HepG2 (cell line): ENCODE results near the gene LYRM7. TPM values are rescaled to one million over a fixed set of nuclear protein-coding genes. Genes with fewer than 3 reads are reported as not detected.

Source experiments
- ATAC-seq: fragments of 200-7000 bp; cut with Tn5 transposase; 3 replicates; pipeline ENCODE4 v1.9.1; 2020; ENCODE audit warnings: mild to moderate bottlenecking, moderate library complexity
- BruUV-seq: library from RNA; stranded (reverse); fragments of 400-500 nt; replicated peaks from 2 replicates; lab custom pipeline; 2021; lab: Mats Ljungman, UMichigan
- CTCF ChIA-PET: fragments of 300-600 bp; formaldehyde crosslinking; extraction: SDS; loops from one replicate; lab custom pipeline; 2021; ENCODE audit warnings: low total read pairs, inconsistent platforms, low intra/inter-chr PET ratio; lab: Yijun Ruan, JAX
- POLR2A ChIA-PET: fragments of 350-600 bp; sonication (Branson Sonifier 250); formaldehyde crosslinking; loops from one replicate; lab custom pipeline; 2020; ENCODE audit warnings: antibody characterized with exemption, inconsistent platforms; lab: Yijun Ruan, JAX
- DNase-seq: peaks from one replicate; pipeline ENCODE4 v3.0.0-alpha.2; 2015; ENCODE audit warnings: low spot score
- FAIRE-seq: peaks from 3 replicates; lab custom pipeline; 2011; peaks lifted over from hg19 to GRCh38; lab: Jason Lieb, UNC
- H2AFZ ChIP-seq: one replicate; pipeline ENCODE4 v1.6.1; 2011; ENCODE audit warnings: low read length, inconsistent platforms
- H3K27ac ChIP-seq: fragments of 300-600 bp; 3 replicates; pipeline ENCODE4 v1.8.0; 2011; ENCODE audit warnings: mixed run types, mild to moderate bottlenecking, mixed read lengths, low read length, inconsistent platforms; ENCODE audit not compliant: insufficient read depth; ENCODE audit errors: extremely low read length
- H3K27me3 ChIP-seq, 2 experiments: fragments of 200-600 bp in 1 of 2; 2 replicates in 1 of 2; 3 replicates in 1 of 2; pipeline versions ENCODE4 v1.6.0 to v1.8.0; 2011; ENCODE audit warnings: low read length in 2 of 2, mild to moderate bottlenecking in 2 of 2, moderate library complexity in 2 of 2, inconsistent platforms in 1 of 2; ENCODE audit not compliant: insufficient read depth in 2 of 2, control insufficient read depth in 1 of 2
- H3K36me3 ChIP-seq, 2 experiments: fragments of 200-600 bp in 1 of 2; replicated peaks in 1 of 2; 2 replicates in 1 of 2; 3 replicates in 1 of 2; pipeline versions ENCODE4 v1.5.1 to v1.8.0; 2011; ENCODE audit warnings: low read length in 2 of 2, inconsistent platforms in 1 of 2; ENCODE audit not compliant: insufficient read depth in 2 of 2, control insufficient read depth in 1 of 2
- H3K4me1 ChIP-seq: 2 replicates; pipeline ENCODE4 v1.5.1; 2012; ENCODE audit warnings: low read length, inconsistent platforms; ENCODE audit not compliant: insufficient read depth
- H3K4me2 ChIP-seq: 2 replicates; pipeline ENCODE4 v1.6.0; 2011; ENCODE audit warnings: low read depth, low read length, inconsistent platforms
- H3K4me3 ChIP-seq, 3 experiments: fragments of 200-600 bp in 1 of 3; sonication (generic), shearing (Covaris generic) in 1 of 3; replicated peaks in 1 of 3; 2 replicates each; pipeline ENCODE4 v1.5.1; 2011 to 2016; ENCODE audit warnings: low read length in 3 of 3, inconsistent platforms in 2 of 3, low read depth in 2 of 3, mild to moderate bottlenecking in 2 of 3, control low read depth in 1 of 3, mixed read lengths in 1 of 3; ENCODE audit not compliant: insufficient read depth in 1 of 3
- H3K79me2 ChIP-seq: one replicate; pipeline ENCODE4 v1.6.1; 2011; ENCODE audit warnings: low read length, inconsistent platforms; ENCODE audit not compliant: insufficient read depth
- H3K9ac ChIP-seq: 2 replicates; pipeline ENCODE4 v1.6.0; 2011; ENCODE audit warnings: mild to moderate bottlenecking, low read depth, low read length, inconsistent platforms; ENCODE audit not compliant: insufficient read depth
- H3K9me3 ChIP-seq: 2 replicates; pipeline ENCODE4 v1.5.1; 2012; ENCODE audit warnings: mild to moderate bottlenecking, low read length
- H4K20me1 ChIP-seq: 2 replicates; pipeline ENCODE4 v1.6.0; 2011; ENCODE audit warnings: inconsistent platforms, mild to moderate bottlenecking, low read length, moderate library complexity; ENCODE audit not compliant: insufficient read depth
- CAMTA2 ChIP-seq: sonication (generic); formaldehyde crosslinking; IDR thresholded peaks from 2 replicates; pipeline ENCODE4 v1.4.0; 2020; ENCODE audit warnings: mild to moderate bottlenecking, missing genetic modification reagents, borderline replicate concordance
- CBX2 ChIP-seq, 2 experiments: fragments of 200-600 bp in 1 of 2; sonication (generic); formaldehyde crosslinking in 1 of 2; IDR thresholded peaks; 2 replicates each; pipeline versions ENCODE4 v1.7.0 to v1.8.1; 2018 to 2022; ENCODE audit warnings: low read depth in 2 of 2, low read length in 1 of 2, mild to moderate bottlenecking in 1 of 2, missing genetic modification reagents in 1 of 2
- CENPT ChIP-seq: sonication (generic); formaldehyde crosslinking; IDR thresholded peaks from 2 replicates; pipeline ENCODE4 v1.8.0; 2022; ENCODE audit warnings: low read depth, mild to moderate bottlenecking, moderate library complexity, missing genetic modification reagents
- HNF4G ChIP-seq, 2 experiments: sonication (generic) in 1 of 2; formaldehyde crosslinking in 1 of 2; IDR thresholded peaks; 2 replicates each; pipeline versions ENCODE4 v1.4.0 to v1.6.1; 2011 to 2020; ENCODE audit warnings: borderline replicate concordance in 2 of 2, low read depth in 2 of 2, mild to moderate bottlenecking in 2 of 2, low read length in 1 of 2, missing genetic modification reagents in 1 of 2, moderate library complexity in 1 of 2
- KLF6 ChIP-seq: IDR thresholded peaks from 2 replicates; pipeline ENCODE4 v1.8.0; 2016; ENCODE audit warnings: missing biosample characterization, missing genetic modification reagents
- MTA3 ChIP-seq: sonication (generic); formaldehyde crosslinking; IDR thresholded peaks from 2 replicates; pipeline ENCODE4 v1.4.0; 2020; ENCODE audit warnings: missing genetic modification reagents
- NFRKB ChIP-seq: fragments of 450-650 bp; IDR thresholded peaks from 2 replicates; pipeline ENCODE4 v1.6.1; 2017
- PCBP1 ChIP-seq: fragments of 200-400 bp; formaldehyde crosslinking; IDR thresholded peaks from 2 replicates; pipeline ENCODE4 v1.6.1; 2017; ENCODE audit warnings: mild to moderate bottlenecking, low read depth, low read length, borderline replicate concordance
- PRPF4 ChIP-seq: fragments of 200-400 bp; formaldehyde crosslinking; IDR thresholded peaks from 2 replicates; pipeline ENCODE4 v1.6.1; 2016; ENCODE audit warnings: low read length, low read depth; ENCODE audit not compliant: poor library complexity, severe bottlenecking
- RBM22 ChIP-seq: fragments of 200-400 bp; formaldehyde crosslinking; optimal IDR thresholded peaks from 2 replicates; pipeline ENCODE3; 2017; ENCODE audit warnings: mild to moderate bottlenecking, low read length, moderate library complexity
- WGBS: methylation state at CpG from one replicate; pipeline ENCODE4 v1.1.6; 2017; ENCODE audit warnings: low lambda C conversion rate; 5-methylcytosine and 5-hydroxymethylcytosine counted together
- in situ Hi-C: cut with HindIII; loops from 2 replicates; pipeline ENCODE4 v1.10.0; 2017; ENCODE audit warnings: low pct_unique_long_range_greater_than_20kb; ENCODE audit not compliant: extremely low pct_ligation_motif_present
- intact Hi-C: fragments of 100-400 bp; cut with micrococcal nuclease; formaldehyde crosslinking; loops from one replicate; pipeline ENCODE4 v1.10.0; 2022; ENCODE audit not compliant: unreplicated experiment
- polyA plus RNA-seq, 8 experiments: library from polyadenylated mRNA; depleted of rRNA in 3 of 8; stranded (reverse) in 7 of 8; unstranded in 1 of 8; fragments of >200 nt; fragmentation: Illumina TruSeq in 4 of 8; extraction: Trizol in 4 of 8; gene quantifications; 2 replicates each; pipeline versions ENCODE4 v1.2.1 to v1.2.3, GENCODE V29; 2011 to 2016; ENCODE audit warnings: low read depth in 4 of 8, missing spikeins in 1 of 8, mixed read lengths in 1 of 8; ENCODE audit not compliant: insufficient read depth in 1 of 8
- total RNA-seq, 5 experiments: library from RNA; depleted of rRNA; stranded (reverse); fragments of >200 nt; fragmentation: Illumina TruSeq; extraction: Trizol; gene quantifications; 2 replicates each; pipeline ENCODE4 v1.2.3, GENCODE V29; 2016; ENCODE audit warnings: low read depth in 1 of 5
- TF ChIP-seq, protein P1 (sequence below): sonication (generic); formaldehyde crosslinking; IDR thresholded peaks from 2 replicates; pipeline ENCODE4 v1.5.1; 2020; ENCODE audit warnings: mild to moderate bottlenecking, missing genetic modification reagents
- TF ChIP-seq, protein P2 (sequence below): sonication (generic); formaldehyde crosslinking; IDR thresholded peaks from 2 replicates; pipeline ENCODE4 v1.4.0; 2020; ENCODE audit warnings: missing genetic modification reagents, borderline replicate concordance

LYRM7 gene
- total and polyA plus RNA-seq, 2 of the 13 experiments (the other 11 are each of a cell fraction or from before 2014, with no cell fraction given): 3.0 to 5.5 TPM

DNA sequence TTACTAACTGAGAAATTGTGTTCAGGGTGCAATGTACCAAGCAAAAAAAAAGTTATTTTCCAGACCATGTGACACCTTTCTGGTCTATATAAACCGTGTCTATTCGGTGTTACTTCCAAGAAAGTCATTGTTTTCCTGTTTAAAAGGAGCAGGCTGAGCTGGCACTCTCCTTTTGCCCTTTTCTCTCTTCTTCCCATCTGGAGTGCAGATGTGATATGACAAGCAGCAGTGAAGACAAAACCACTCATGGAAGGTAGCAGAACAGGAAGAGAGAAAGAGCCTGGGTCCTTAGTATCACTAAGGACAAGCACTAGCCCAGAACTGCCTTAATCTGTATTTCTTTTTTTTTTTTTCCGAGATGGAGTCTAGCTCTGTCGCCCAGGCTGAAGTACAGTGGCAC is 25.6 kb downstream of the LYRM7 start (continued):
- TF ChIP-seq MTA3 (CRISPR knock-in tag): no peak
- TF ChIP-seq, protein P1, sequence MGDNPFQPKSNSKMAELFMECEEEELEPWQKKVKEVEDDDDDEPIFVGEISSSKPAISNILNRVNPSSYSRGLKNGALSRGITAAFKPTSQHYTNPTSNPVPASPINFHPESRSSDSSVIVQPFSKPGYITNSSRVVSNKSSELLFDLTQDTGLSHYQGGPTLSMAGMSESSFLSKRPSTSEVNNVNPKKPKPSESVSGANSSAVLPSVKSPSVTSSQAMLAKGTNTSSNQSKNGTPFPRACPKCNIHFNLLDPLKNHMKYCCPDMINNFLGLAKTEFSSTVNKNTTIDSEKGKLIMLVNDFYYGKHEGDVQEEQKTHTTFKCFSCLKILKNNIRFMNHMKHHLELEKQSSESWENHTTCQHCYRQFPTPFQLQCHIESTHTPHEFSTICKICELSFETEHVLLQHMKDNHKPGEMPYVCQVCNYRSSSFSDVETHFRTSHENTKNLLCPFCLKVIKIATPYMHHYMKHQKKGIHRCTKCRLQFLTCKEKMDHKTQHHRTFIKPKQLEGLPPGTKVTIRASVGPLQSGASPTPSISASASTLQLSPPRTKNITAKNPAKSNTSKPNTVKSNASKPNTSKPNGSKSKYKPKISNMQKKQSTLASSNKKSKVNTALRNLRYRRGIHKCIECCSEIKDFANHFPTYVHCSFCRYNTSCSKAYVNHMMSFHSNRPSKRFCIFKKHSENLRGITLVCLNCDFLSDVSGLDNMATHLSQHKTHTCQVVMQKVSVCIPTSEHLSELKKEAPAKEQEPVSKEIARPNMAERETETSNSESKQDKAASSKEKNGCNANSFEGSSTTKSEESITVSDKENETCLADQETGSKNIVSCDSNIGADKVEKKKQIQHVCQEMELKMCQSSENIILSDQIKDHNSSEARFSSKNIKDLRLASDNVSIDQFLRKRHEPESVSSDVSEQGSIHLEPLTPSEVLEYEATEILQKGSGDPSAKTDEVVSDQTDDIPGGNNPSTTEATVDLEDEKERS: no peak
- TF ChIP-seq KLF6 (CRISPR knock-in tag): no peak
- TF ChIP-seq, protein P2, sequence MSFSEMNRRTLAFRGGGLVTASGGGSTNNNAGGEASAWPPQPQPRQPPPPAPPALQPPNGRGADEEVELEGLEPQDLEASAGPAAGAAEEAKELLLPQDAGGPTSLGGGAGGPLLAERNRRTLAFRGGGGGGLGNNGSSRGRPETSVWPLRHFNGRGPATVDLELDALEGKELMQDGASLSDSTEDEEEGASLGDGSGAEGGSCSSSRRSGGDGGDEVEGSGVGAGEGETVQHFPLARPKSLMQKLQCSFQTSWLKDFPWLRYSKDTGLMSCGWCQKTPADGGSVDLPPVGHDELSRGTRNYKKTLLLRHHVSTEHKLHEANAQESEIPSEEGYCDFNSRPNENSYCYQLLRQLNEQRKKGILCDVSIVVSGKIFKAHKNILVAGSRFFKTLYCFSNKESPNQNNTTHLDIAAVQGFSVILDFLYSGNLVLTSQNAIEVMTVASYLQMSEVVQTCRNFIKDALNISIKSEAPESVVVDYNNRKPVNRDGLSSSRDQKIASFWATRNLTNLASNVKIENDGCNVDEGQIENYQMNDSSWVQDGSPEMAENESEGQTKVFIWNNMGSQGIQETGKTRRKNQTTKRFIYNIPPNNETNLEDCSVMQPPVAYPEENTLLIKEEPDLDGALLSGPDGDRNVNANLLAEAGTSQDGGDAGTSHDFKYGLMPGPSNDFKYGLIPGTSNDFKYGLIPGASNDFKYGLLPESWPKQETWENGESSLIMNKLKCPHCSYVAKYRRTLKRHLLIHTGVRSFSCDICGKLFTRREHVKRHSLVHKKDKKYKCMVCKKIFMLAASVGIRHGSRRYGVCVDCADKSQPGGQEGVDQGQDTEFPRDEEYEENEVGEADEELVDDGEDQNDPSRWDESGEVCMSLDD (CRISPR knock-in tag): no peak
- no peak for TF ChIP-seq PRPF4
- TF ChIP-seq, all 625 proteins: peak for 0

DNA sequence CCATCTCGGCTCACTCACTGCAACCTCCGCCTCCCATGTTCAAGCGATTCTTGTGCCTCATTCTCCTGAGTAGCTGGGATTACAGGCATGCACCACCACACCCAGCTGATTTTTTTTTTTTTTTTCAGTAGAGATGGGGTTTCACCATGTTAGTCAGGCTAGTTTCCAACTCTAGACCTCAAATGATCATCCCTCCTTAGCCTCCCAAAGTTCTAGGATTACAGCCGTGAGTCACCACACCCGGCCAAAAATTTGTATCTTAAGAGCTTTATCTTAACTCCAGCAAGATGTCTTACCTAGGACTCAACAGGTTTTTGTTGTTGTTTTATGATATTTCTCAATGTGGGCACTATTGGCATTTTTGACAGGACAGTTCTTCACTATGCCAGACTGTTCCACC is 27.9 kb downstream of the LYRM7 start:
- FAIRE-seq: no peak

More for the DNA sequence above, 27.9 kb downstream of the LYRM7 start:
- Histone ChIP-seq H3K27me3 (no peaks in the 10 kb centered on the region), H2AFZ (no peak overlapping the region), H3K9ac (no peak overlapping the region), H3K4me2 (no peak overlapping the region), H4K20me1 (no peaks in the 10 kb centered on the region)
- in situ Hi-C loops: no loop called here
- no peak for TF ChIP-seq CBX2 (IDR thresholded peaks at IDR 0.05; ENCODE audit: low read depth, low read length)
- no peak for TF ChIP-seq CBX2 (CRISPR knock-in tag; IDR thresholded peaks at IDR 0.05; ENCODE audit: low read depth)
- no peak for TF ChIP-seq CENPT (CRISPR knock-in tag)
- no peak for TF ChIP-seq RBM22
- no peak for TF ChIP-seq CAMTA2 (CRISPR knock-in tag)
- TF ChIP-seq PCBP1: no peak
- no peak for TF ChIP-seq NFRKB
- TF ChIP-seq HNF4G (IDR thresholded peaks at IDR 0.05; ENCODE audit: borderline replicate concordance, low read depth, low read length): no peak
- TF ChIP-seq HNF4G (CRISPR knock-in tag; IDR thresholded peaks at IDR 0.05; ENCODE audit: borderline replicate concordance, low read depth): no peak
- TF ChIP-seq, all 625 proteins: peak for 0
- Histone ChIP-seq H3K9me3 (no peaks in the 10 kb centered on the region), H3K79me2 (no peaks in the 10 kb centered on the region), H3K4me1 (no peaks in the 10 kb centered on the region), H3K4me3 (no peak overlapping the region), H3K27ac (no peak overlapping the region), H3K36me3 (no peaks in the 10 kb centered on the region)
- ChIA-PET POLR2A (no interaction called here), CTCF (no interaction called here)
- ATAC-seq (no peak), DNase-seq (no peak)
- intact Hi-C loops: no loop called here
- WGBS: 91% methylated on average over 5 of the region's 5 CpGs
- no TSS peak for BruUV-seq
